ENCODE measurements around the gene MYO5B. TPM values are rescaled to one million over a fixed set of nuclear protein-coding genes. Genes with fewer than 3 reads are reported as not detected.

Gene MYO5B
- total and polyA plus RNA-seq, 2 of the 4 experiments (the other 2 are of a cell fraction), result 0.24 to 0.54 TPM

- no peak for TF ChIP-seq CTCF (conservative IDR thresholded peaks at IDR 0.05; ENCODE audit: low read depth, low read length)
Observed at GRCh38 chr18:49849331-49850217, 345.4 kb downstream of the MYO5B start (continued).

GRCh38 chr18:49848115-49848514 is 346.8 kb downstream of the MYO5B start:
- Histone ChIP-seq H2AK9ac (replicated peaks; ENCODE audit: low read depth, low read length, poor library complexity) (no peak overlapping the region), H2AFZ (replicated peaks; ENCODE audit: low read length, poor library complexity) (no peak overlapping the region), H3K4me1 (ENCODE audit: control insufficient read depth, insufficient read depth, low read length) (peaks cover 7% of the 10 kb centered on the region), H3K9me3 (ENCODE audit: control insufficient read depth, insufficient read depth, low read length) (no peaks in the 10 kb centered on the region), H3K18ac (ENCODE audit: low read depth, low read length) (no peak overlapping the region), H3K36me3 (ENCODE audit: control insufficient read depth, insufficient read depth, low read length) (no peaks in the 10 kb centered on the region), H3K79me1 (ENCODE audit: low read depth in 1 of 2, low read length in 2 of 2) (no peaks in the 10 kb centered on the region), H3K56ac (ENCODE audit: extremely low read depth, insufficient read depth, low read length) (no peak overlapping the region), H4K91ac (ENCODE audit: insufficient read depth, low read depth, low read length) (no peak overlapping the region), H2BK15ac (ENCODE audit: low read depth, low read length) (no peak overlapping the region), H3K9ac (ENCODE audit: low read depth, low read length) (no peak overlapping the region), H4K5ac (ENCODE audit: low read depth, low read length) (no peak overlapping the region), H3K4ac (ENCODE audit: low read depth, low read length) (no peak overlapping the region; the same call in 1 of the 2 replicates), H2AK5ac (ENCODE audit: low read depth, low read length) (peak overlapping the region; percentile 87), H3K14ac (replicated peaks; ENCODE audit: low read depth, low read length) (no peak overlapping the region), H2BK120ac (ENCODE audit: low read depth, low read length) (no peak overlapping the region), H3K23ac (ENCODE audit: low read depth, low read length) (no peak overlapping the region), H3K27ac (ENCODE audit: insufficient read depth, low read length) (no peak overlapping the region), H2BK5ac (ENCODE audit: low read depth, low read length, poor library complexity, severe bottlenecking) (no peak overlapping the region), H3K4me2 (ENCODE audit: low read depth, low read length) (no peak overlapping the region), H3K9me1 (ENCODE audit: insufficient read depth, low read length) (peaks cover 11% of the 10 kb centered on the region; the same call in 1 of the 2 replicates), H4K20me1 (ENCODE audit: insufficient read depth, low read length) (no peaks in the 10 kb centered on the region), H4K8ac (ENCODE audit: low read depth in 2 of 2, low read length in 2 of 2) (no peak overlapping the region), H2BK20ac (ENCODE audit: low read depth, low read length) (no peak overlapping the region), H3K27me3 (ENCODE audit: control insufficient read depth, insufficient read depth, low read length) (peaks cover 2% of the 10 kb centered on the region; the same call in 1 of the 2 replicates), H3K4me3 (ENCODE audit: insufficient read depth, low read depth, low read length) (no peak overlapping the region)
- ChIA-PET POLR2A (ENCODE audit: unreplicated experiment) (no interaction called here), CTCF (no interaction called here)
- DNase-seq (no peak), ATAC-seq (ENCODE audit: low read depth) (no peak)
- 100% methylated on average over 3 of the region's 4 CpGs; no CpG with 5 or more reads in 1 of the 2 experiments for WGBS, 2 experiments (ENCODE audit: extremely low coverage in 2 of 2, insufficient read length in 1 of 2)
- intact Hi-C loops (cut with micrococcal nuclease), result no loop called here
- dilution Hi-C loops (cut with HindIII; ENCODE audit: low sequenced_read_pairs, unreplicated experiment), result no loop called here
- in situ Hi-C loops (cut with MboI; ENCODE audit: low sequenced_read_pairs), result loop anchor here (10.0 kb wide), 1 partner anchor 353 kb away; the partner anchor contains the start of gene RPL17
- BruUV-seq (replicated peaks), result no TSS peak
- TF ChIP-seq RCOR1 (IDR thresholded peaks at IDR 0.05; ENCODE audit: insufficient replicate concordance, low read length), result no peak
- TF ChIP-seq CTCF (conservative IDR thresholded peaks at IDR 0.05; ENCODE audit: low read depth, low read length), result no peak
- no peak for TF ChIP-seq RFX5 (IDR thresholded peaks at IDR 0.05; ENCODE audit: low read depth, low read length)
- no peak for TF ChIP-seq CEBPB (IDR thresholded peaks at IDR 0.05; ENCODE audit: low read depth, low read length)
- TF ChIP-seq SMC3 (IDR thresholded peaks at IDR 0.05; ENCODE audit: low read depth, low read length), result no peak
- TF ChIP-seq BHLHE40 (IDR thresholded peaks at IDR 0.05; ENCODE audit: low read depth, low read length), result no peak
- TF ChIP-seq MXI1 (IDR thresholded peaks at IDR 0.05; ENCODE audit: borderline replicate concordance, low read depth, low read length), result no peak
- TF ChIP-seq CHD1 (IDR thresholded peaks at IDR 0.05; ENCODE audit: low read depth, low read length), result no peak
- TF ChIP-seq MAFK (IDR thresholded peaks at IDR 0.05; ENCODE audit: low read depth, low read length), result no peak
- TF ChIP-seq USF2 (IDR thresholded peaks at IDR 0.05; ENCODE audit: low read depth, low read length), result no peak

Data from IMR-90 (cell line).